HG03039 (cell line): ENCODE data around the gene MMP23B.
A peak's percentile ranks its signal among the peaks of the same experiment; 100 is the strongest.

Source experiments
- ATAC-seq: cut with Tn5 transposase; IDR thresholded peaks from one replicate; pipeline ENCODE4 v1.9.1; 2021; ENCODE audit warnings: mild to moderate bottlenecking, moderate library complexity; ENCODE audit not compliant: unreplicated experiment

Gene MMP23B

DNA sequence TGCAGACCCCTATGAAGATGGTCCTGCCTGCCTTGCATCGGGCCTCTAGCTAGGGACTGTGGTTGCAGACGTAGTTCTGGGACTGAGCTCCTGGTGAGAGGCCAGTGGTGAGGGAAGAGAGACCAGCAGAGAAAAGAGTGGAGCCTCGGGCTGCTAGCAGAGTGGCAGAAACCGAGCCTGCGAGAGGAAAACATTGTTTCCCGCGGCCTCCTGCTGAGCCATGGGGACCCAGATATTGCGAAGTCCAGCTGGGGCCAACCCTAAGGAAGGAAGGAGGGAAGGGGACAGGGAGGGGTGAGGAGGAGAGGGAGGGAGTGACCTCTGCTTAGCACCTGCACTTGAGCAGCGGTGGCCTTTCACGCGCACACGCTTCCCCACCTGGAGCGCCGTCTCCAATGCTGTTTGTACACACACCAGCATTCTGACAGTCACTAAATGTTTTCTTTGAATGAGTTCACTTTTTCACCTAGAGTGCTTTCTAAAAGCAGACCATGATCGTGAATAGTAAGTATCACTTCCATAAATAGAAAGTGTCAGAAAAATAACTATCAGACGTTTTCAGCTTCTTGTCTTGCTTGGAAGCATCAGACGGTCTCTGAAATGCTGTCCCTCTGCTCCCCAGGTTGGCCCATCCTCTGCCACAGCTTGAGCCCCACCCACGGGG is 29.5 kb upstream of the MMP23B start:
- no peak for ATAC-seq

DNA sequence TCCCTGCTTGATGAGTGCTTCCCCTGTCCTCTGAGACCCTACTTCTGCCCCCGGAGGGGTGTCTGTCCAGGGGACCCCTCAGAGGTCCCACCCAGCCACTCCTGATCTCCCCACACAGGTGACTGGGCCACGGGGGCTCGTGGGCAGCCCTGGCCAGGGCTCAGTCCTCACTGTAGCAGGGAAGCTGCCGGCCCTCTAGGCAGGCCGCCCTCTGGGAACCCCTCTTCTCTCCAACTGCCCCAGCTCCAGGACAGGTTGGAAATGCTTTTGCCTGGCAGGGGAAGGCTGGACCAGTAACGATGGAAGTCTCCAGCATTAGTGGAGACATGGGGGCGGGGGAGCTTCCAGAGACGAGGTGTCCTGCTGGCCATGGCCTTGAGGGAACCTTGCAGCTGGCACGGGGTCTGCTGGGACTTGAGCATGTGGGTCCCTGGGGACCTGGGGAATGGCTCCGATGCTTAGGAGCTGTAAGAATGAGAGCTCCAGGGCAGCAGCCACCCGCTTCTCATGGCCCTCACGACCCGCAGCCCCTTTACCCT is 28.9 kb upstream of the MMP23B start:
- ATAC-seq = no peak

DNA sequence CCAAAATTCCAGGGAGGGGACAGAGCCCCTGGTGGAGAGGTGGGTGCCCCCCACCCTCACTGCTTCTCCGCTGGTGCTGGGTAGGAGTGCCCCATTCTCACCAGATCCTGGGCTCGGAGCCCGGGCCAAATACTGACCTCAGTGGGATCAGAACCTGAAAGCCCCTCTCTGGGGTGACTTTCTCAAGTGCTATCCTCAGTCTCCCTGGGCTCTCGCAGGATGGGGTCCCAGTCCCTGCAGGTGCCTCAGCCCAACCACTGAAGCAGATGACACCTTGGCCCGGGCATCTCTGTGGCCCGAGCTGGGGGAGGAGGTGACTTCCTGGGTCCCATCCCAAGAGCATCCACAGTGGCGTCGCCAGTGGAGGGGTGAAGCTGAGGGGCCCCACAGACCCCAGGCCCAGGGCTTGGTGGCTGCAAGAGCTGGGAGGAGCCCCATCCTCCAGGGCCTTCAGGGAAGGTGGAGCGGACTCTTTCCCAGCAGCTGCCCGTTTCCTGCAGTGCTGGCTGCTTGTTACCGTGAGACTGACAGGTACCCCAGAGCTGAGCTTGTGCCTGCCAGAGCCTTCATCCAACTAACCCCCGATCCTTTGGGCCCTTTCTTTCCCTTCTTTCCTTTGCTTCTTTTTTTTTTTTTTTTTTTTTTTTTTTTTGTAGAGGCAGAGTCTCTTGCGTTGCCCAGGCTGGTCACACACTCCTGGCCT is 28.2 kb upstream of the MMP23B start:
- ATAC-seq = no peak

DNA sequence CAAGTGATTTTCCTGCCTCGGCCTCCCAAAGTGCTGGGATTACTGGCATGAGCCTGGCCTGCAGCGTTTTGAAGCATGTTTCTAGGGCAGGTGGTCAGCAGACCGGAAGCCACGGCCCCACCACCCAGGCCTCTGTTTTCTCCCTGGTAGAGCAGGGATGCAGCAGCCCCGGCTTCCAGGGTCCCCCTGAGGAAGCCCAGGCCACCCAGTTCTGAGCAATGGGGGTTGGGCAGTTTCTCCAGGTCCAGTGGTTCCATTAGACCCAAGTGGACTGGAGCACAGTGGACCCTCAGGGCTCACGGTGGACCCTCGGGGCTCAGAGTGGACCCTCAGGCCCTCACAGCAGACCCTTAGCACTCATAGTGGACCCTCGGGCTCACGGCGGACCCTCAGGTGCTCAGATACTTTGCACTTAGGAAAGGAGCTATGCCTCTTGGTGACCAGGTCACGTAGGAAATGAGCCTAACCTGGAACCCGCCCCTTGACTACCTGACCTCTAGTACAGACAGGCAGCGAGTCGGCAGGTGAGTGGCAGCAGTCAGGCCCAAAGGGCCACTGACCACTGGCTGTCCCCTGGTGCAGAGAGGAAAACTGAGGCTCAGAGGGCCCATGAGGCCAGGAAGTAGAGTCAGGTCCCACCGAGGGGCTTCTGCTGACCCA is 27.5 kb upstream of the MMP23B start:
- ATAC-seq = no peak

DNA sequence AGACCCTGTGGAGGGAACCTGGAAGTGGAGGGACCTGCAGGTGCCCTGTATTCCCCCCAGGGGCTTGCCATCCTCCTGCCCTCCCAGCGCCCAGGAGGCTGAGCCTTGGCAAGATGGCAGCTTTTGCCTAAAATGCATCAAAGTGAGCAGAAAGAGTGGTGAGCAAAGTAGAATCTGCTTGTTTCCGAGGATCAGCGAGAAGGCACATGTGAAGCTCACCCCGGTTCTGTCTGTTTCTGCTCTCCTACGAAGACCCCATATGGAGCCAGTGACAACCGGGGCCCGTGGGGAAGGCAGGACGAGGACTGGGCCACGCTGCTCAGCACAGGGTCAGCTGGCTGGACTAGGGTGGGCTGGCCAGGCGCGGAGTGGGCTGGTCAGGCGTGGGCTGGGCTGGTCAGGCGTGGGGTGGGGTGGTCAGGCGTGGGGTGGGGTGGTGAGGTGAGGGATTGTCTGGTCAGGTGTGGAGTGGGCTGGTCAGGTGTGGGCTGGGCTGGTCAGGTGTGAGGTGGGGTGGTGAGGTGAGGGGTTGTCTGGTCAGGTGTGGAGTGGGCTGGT is 26.9 kb upstream of the MMP23B start:
- no peak for ATAC-seq

DNA sequence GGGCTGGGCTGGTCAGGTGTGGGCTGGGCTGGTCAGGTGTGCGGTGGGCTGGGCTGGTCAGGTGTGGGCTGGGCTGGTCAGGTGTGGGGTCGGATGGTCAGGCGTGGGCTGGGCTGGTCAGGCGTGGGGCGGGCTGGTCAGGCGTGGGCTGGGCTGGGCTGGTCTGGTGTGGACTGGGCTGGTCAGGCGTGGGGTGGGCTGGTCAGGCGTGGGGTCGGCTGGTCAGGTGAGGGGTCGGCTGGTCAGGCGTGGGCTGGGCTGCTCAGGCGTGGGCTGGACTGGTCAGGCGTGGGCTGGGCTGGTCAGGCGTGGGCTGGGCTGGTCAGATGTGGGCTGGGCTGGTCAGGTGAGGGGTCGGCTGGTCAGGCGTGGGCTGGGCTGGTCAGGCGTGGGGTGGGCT is 26.2 kb upstream of the MMP23B start:
- ATAC-seq = no peak

GRCh38 chr1:1606232-1606631 is 25.7 kb upstream of the MMP23B start:
- no peak for ATAC-seq

GRCh38 chr1:1609822-1610485 is 22.0 kb upstream of the MMP23B start:
- ATAC-seq = no peak

- no peak for ATAC-seq
Observed at GRCh38 chr1:1610796-1611195, 21.2 kb upstream of the MMP23B start.

DNA sequence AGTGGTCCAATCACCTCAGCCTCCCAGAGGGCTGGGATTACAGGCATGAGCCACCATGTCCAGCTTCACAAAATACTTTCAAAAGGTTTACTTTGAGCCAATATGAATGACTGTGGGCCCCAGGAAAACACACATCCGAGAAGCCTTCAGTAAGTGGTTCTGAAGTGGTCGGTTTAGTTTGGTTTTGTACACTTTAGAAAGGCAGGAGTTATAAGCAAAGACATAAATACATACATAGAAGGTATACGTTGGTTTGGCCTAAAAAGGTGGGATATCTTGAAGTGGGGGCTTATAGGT is 19.9 kb upstream of the MMP23B start:
- no peak for ATAC-seq

DNA sequence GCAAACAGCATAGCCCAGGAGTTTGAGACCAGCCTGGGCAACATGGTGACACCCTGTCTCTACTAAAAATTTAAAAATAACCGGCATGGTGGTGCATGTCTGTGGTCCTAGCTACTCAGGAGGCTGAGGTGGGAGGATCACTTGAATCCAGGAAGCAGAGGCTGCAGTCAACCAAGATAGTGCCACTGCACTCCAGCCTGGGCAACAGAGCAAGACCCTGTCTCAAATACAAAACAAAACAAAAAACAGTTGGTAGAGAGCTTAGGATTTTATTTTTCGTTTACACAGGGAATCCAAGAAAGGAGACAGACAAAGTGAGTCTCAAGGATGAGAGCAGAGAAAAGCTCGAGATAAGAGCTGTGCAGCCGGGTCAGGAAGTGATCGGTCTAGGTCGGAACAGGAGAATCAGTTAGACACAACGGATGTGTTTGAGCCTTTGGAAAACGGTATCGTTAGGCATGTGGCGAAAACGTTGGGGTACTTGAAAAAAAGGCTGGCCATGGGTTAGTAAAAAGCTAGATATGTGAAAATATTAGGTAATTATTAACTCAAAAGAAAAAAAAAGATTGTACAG is 18.4 kb upstream of the MMP23B start:
- ATAC-seq = no peak

GRCh38 chr1:1614204-1614953 is 17.6 kb upstream of the MMP23B start:
- no peak for ATAC-seq

DNA sequence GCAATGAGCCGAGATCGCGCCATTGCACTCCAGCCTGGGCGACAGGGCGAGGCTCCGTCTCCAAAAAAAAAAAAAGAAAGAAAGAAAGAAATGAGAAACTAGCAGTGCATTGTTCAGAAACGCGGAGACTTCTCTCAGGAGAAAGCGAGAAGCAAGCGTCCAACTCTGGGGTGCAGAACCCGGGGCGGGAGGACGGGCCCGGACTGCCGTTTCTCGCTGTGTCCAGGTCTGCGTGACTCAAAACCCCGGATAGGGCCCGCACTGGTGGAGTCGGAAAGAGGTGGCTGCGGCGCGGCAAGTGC is 17.1 kb upstream of the MMP23B start:
- ATAC-seq = no peak

DNA sequence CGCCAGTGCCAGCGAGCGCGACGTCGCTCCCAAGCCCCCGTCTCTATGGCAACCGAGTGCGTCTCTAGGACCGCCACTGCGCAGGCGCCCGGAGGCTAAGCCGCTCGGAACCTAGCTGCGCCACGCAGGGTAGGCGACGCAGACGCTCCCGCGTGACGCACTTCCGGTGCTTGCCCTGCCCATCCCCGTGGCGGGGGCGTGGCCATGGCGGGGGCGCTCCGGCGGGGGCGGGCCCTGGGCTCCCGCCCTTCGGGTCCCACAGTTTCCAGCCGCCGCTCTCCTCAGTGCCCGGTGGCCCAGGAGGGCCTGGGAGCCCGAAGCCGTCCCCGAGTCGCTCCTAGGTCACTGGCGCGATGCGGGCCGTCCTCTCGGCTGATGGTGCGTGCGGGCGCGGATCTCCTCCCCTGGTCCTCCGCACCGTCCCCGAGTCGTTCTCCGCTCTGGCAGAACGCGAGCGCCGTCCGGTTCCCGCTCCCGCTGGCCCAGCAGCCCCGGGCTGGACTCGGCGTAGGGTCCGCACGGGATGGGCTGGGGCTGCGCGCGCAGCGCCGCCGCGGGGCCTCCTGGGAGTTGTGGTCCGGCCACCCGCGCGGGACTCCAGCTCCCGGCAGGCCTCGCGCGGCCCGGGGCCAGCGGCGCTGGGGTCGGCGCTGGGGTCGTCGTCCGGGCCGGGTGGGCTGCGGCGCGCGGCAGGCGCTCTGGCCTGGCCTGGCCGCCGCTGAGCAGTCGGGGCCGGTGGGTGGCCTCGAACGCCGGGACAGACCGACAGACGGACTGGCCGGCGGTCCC is 16.5 kb upstream of the MMP23B start, which contains the start of gene MIB2:
TSS of gene MIB2 (plus strand) at position 245 of the 789 bp plus-strand sequence. CDS start 7,953 bp downstream, outside the sequence.
- ATAC-seq = peak; percentile 78

GRCh38 chr1:1616045-1616790 is 15.8 kb upstream of the MMP23B start:
- no peak for ATAC-seq

DNA sequence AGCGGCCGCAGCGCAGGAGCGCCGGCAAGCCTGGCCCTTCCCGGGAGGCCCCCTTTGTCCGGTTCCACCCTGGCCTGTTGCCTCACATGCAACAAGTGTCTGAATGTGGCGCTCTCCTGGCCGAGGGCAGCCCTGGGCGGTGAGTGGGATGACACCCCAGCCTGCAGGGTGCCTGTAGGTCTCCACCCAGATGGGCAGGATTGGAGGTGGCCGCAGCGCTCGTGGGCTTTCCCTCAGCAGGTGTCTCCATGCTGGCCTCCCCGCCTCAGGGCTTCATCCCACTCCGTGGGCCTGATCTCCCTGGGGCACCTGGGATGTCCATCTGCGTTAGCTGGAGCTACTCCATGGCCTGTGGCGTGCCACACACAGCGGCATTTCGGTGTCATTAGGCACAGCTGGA is 15.1 kb upstream of the MMP23B start:
- no peak for ATAC-seq

DNA sequence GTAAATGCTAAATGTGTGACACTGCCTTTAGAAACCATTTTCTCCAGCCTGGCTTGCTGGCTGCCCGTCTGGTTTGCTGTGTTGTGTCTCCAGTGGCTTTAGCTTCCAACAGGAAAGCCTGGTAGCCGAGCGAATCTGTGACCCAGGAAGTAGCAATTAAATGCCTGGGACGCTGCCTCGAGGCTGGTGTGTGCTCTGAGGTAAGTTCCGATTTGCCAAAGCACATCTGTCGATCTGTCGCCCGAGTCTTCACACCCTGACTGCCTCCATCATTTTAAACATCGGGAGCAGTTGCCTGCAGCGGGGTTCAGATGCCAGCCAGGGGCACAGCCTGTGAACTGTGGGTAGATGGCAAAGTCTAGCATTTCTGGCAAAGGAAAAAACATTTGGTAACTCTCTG is 14.5 kb upstream of the MMP23B start:
- no peak for ATAC-seq

- ATAC-seq = no peak
Observed at GRCh38 chr1:1617925-1618324, 14.0 kb upstream of the MMP23B start.
